ENCODE data around the gene BTG4. TPM values are rescaled to one million over a fixed set of nuclear protein-coding genes. Genes with fewer than 3 reads are reported as not detected.

The BTG4 gene
- total and polyA plus RNA-seq, 9 of the 15 experiments (the other 6 are each of a cell fraction or from before 2014, with no cell fraction given) = not detected

DNA sequence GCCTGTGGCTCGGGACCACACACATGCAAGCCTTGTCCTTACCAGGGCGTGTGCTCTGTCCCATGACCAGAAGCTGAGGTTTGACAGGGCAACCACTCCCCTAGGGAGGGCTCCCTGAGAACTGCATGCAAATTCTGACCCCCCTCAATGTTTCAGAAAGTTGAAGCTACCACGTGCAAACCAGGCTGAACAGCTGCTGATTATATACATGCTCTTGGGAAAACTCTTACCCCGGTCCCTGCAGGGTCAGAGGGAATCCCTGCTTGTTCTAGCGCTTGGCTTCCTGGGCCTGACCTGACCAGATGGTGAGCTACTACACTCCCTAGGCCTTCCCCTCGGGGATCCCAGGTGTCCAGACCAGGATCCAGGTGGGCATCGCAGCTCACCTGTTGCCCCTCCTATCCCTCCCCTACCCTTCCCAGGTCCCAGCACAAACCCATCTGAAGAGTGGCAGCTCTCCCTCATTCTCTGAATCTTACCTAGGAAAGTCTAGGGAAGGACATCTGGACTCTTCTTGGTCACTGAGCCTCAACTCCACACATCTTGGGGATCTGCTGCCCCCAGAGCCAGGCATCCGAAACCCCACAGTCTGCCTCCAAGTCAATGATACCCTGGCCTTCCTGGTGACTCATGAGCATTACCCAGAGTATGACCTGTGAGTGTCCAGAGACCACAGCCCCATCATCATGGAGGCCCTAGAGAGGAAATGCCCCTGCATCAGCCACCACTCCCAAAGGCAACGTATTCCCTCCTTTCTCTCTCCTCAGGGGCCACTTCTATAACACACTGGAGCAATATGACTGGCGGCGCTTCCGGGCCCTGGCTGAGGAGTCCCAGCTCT, 61.5 kb downstream of the BTG4 start:
- Histone ChIP-seq H3K79me2 (ENCODE audit: control insufficient read depth, insufficient read depth, low read length) (no peaks in the 10 kb centered on the region), H3K4me2 (ENCODE audit: insufficient read depth, low read length) (no peak overlapping the region), H3K9ac (ENCODE audit: insufficient read depth in 1 of 2, low read depth in 2 of 2, low read length in 2 of 2) (no peak overlapping the region), H3K27ac (ENCODE audit: extremely low read depth, low read depth, low read length) (no peak overlapping the region), H3K36me3 (ENCODE audit: control insufficient read depth, insufficient read depth, low read length) (no peaks in the 10 kb centered on the region), H4K20me1 (replicated peaks; ENCODE audit: control insufficient read depth, insufficient read depth, low read length) (peaks cover 4% of the 10 kb centered on the region; the same call in 1 of the 2 replicates), H3K4me3 (no peak overlapping the region), H3K4me1 (replicated peaks in 1 of 2; ENCODE audit: control insufficient read depth in 2 of 2, insufficient read depth in 2 of 2, low read length in 2 of 2) (peaks cover 0 to 5% of the 10 kb centered on the region in 2 experiments; a peak in 1 of 5 replicates), H2AFZ (ENCODE audit: low read depth, low read length) (no peak overlapping the region), H3K9me3 (replicated peaks; ENCODE audit: control insufficient read depth, insufficient read depth, low read depth, low read length) (no peaks in the 10 kb centered on the region), H3K9me1 (ENCODE audit: control insufficient read depth, insufficient read depth, low read length) (no peaks in the 10 kb centered on the region), H3K27me3 (ENCODE audit: control insufficient read depth in 2 of 2, insufficient read depth in 2 of 2, low read length in 2 of 2) (peaks cover 0 to 23% of the 10 kb centered on the region in 2 experiments; a peak in 3 of 5 replicates)
- no TSS peak for BruUV-seq (replicated peaks)
- FAIRE-seq (no peak), ATAC-seq (no peak), DNase-seq (ENCODE audit: extremely low read depth in 1 of 4, low spot score in 3 of 4) (no peak)
- CTCF ChIA-PET (ENCODE audit: low intra/inter-chr PET ratio) = no interaction called here
- POLR2A ChIA-PET = interaction anchor here (0.5 to 0.6 kb wide), 2 partner anchors 10 to 277 kb away, joined by 3 to 4 read pairs; no protein-coding TSS in a partner anchor
- WGBS (ENCODE audit: insufficient coverage, low coverage, missing lambda C conversion rate) = 0% methylated on average over 11 of the region's 12 CpGs
- in situ Hi-C loops (cut with MboI) (loop anchor here (10.0 kb wide), 2 partner anchors 344 to 394 kb away; no protein-coding TSS in a partner anchor), intact Hi-C loops (cut with micrococcal nuclease) (no loop called here)
- TF ChIP-seq MTA3 (IDR thresholded peaks at IDR 0.05; ENCODE audit: borderline replicate concordance) (no peak), NR2C1 (IDR thresholded peaks at IDR 0.05) (no peak), NR2C1 (tag; IDR thresholded peaks at IDR 0.05) (no peak), NR2F6 (CRISPR knock-in tag; IDR thresholded peaks at IDR 0.05) (no peak), PCBP1 (IDR thresholded peaks at IDR 0.05; ENCODE audit: low read depth, low read length, poor library complexity, severe bottlenecking) (no peak), ZNF311 (CRISPR knock-in tag; IDR thresholded peaks at IDR 0.05) (no peak)
- TF ChIP-seq, protein P1, sequence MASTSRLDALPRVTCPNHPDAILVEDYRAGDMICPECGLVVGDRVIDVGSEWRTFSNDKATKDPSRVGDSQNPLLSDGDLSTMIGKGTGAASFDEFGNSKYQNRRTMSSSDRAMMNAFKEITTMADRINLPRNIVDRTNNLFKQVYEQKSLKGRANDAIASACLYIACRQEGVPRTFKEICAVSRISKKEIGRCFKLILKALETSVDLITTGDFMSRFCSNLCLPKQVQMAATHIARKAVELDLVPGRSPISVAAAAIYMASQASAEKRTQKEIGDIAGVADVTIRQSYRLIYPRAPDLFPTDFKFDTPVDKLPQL (IDR thresholded peaks at IDR 0.05; ENCODE audit: extremely low read depth, insufficient read length) = no peak
- TF ChIP-seq, protein P2, sequence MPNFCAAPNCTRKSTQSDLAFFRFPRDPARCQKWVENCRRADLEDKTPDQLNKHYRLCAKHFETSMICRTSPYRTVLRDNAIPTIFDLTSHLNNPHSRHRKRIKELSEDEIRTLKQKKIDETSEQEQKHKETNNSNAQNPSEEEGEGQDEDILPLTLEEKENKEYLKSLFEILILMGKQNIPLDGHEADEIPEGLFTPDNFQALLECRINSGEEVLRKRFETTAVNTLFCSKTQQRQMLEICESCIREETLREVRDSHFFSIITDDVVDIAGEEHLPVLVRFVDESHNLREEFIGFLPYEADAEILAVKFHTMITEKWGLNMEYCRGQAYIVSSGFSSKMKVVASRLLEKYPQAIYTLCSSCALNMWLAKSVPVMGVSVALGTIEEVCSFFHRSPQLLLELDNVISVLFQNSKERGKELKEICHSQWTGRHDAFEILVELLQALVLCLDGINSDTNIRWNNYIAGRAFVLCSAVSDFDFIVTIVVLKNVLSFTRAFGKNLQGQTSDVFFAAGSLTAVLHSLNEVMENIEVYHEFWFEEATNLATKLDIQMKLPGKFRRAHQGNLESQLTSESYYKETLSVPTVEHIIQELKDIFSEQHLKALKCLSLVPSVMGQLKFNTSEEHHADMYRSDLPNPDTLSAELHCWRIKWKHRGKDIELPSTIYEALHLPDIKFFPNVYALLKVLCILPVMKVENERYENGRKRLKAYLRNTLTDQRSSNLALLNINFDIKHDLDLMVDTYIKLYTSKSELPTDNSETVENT (CRISPR knock-in tag; IDR thresholded peaks at IDR 0.05) = no peak

All from K562 (cell line).